CD4-positive, alpha-beta T cell treated with Interleukin-6 at 100 ng/mL for 8 hours (primary cell): Measurements from ENCODE around the gene COL4A2.
"Not testable (repeated sequence)": the region's sequence is repeated elsewhere in the genome, so short reads cannot be mapped to it uniquely, and the experiment has no call there.

Experiments
- DNase-seq: peaks from one replicate; pipeline ENCODE4 v3.0.0-alpha.2; 2020; ENCODE audit warnings: mixed read lengths, low spot score

COL4A2 gene

GRCh38 chr13:110307767-110308655, 927 bp downstream of the COL4A2 start:
- no peak for DNase-seq

- DNase-seq: no peak
These were observed 1.7 kb downstream of the COL4A2 start for GRCh38 chr13:110308656-110309359.

- no peak for DNase-seq
These were observed 2.8 kb downstream of the COL4A2 start for GRCh38 chr13:110309661-110310524.

GRCh38 chr13:110310541-110311442, 3.7 kb downstream of the COL4A2 start:
- no peak for DNase-seq

GRCh38 chr13:110311443-110312338, 4.6 kb downstream of the COL4A2 start:
- no peak for DNase-seq

- no peak for DNase-seq
These were observed 5.4 kb downstream of the COL4A2 start for GRCh38 chr13:110312339-110313031.

- not testable (repeated sequence) for DNase-seq
These were observed 6.2 kb downstream of the COL4A2 start for GRCh38 chr13:110313261-110313660.

- not testable (repeated sequence) for DNase-seq
These were observed 6.6 kb downstream of the COL4A2 start for GRCh38 chr13:110313733-110314132.

GRCh38 chr13:110314516-110315245, 7.6 kb downstream of the COL4A2 start:
- DNase-seq: no peak

- no peak for DNase-seq
These were observed 9.1 kb downstream of the COL4A2 start for GRCh38 chr13:110316196-110316595.

- DNase-seq: no peak
These were observed 10.0 kb downstream of the COL4A2 start for GRCh38 chr13:110317093-110317492.

- no peak for DNase-seq
These were observed 10.6 kb downstream of the COL4A2 start for GRCh38 chr13:110317496-110318195.

- no peak for DNase-seq
These were observed 11.8 kb downstream of the COL4A2 start for GRCh38 chr13:110318920-110319319.

- no peak for DNase-seq
These were observed 12.3 kb downstream of the COL4A2 start for GRCh38 chr13:110319397-110319773.

GRCh38 chr13:110319774-110320509, 12.9 kb downstream of the COL4A2 start:
- no peak for DNase-seq

- DNase-seq: no peak
These were observed 13.6 kb downstream of the COL4A2 start for GRCh38 chr13:110320645-110321044.

GRCh38 chr13:110321573-110321972, 14.5 kb downstream of the COL4A2 start:
- DNase-seq: not testable (repeated sequence)
